Activated CD4-positive, alpha-beta memory T cell treated with anti-CD3 and anti-CD28 coated beads for 36 hours (primary cell): ENCODE measurements around the gene MAN2B2. TPM values are rescaled to one million over a fixed set of nuclear protein-coding genes. Genes with fewer than 3 reads are reported as not detected.
A peak's percentile ranks its signal among the peaks of the same experiment; 100 is the strongest.

Source experiments
- CTCF ChIA-PET: fragments of 350-600 bp; sonication (Branson Sonifier 250); formaldehyde crosslinking; loops from one replicate; lab custom pipeline; 2021; ENCODE audit warnings: antibody characterized with exemption, inconsistent platforms; lab: Charles Lee
- POLR2A ChIA-PET: fragments of 350-600 bp; sonication (Branson Sonifier 250); formaldehyde crosslinking; loops from one replicate; lab custom pipeline; 2021; ENCODE audit warnings: antibody characterized with exemption; lab: Charles Lee
- DNase-seq: peaks from one replicate; pipeline ENCODE4 v3.0.0-alpha.2; 2020
- H3K27ac Mint-ChIP-seq: one replicate; pipeline ENCODE4 v1.8.0; 2021; ENCODE audit warnings: mixed read lengths
- H3K27me3 Mint-ChIP-seq: one replicate; pipeline ENCODE4 v1.8.0; 2021; ENCODE audit warnings: mixed read lengths
- H3K36me3 Mint-ChIP-seq: one replicate; pipeline ENCODE4 v1.8.0; 2021; ENCODE audit warnings: mixed read lengths
- H3K4me1 Mint-ChIP-seq: one replicate; pipeline ENCODE4 v1.8.0; 2021; ENCODE audit warnings: low read depth, mixed read lengths
- H3K4me3 Mint-ChIP-seq: one replicate; pipeline ENCODE4 v1.8.0; 2021; ENCODE audit warnings: mild to moderate bottlenecking, mixed read lengths
- H3K9me3 Mint-ChIP-seq: one replicate; pipeline ENCODE4 v1.8.0; 2021; ENCODE audit warnings: mixed read lengths
- intact Hi-C: fragments of 100-400 bp; cut with micrococcal nuclease; formaldehyde crosslinking; loops from one replicate; pipeline ENCODE4 v1.15.1; 2023
- total RNA-seq, 2 experiments: library from RNA; stranded (reverse); gene quantifications; one replicate each; pipeline ENCODE4 v1.2.3, GENCODE V29; 2021

MAN2B2 gene
- 10 to 100 TPM; 16.5 to 18.0 TPM for total RNA-seq

DNA sequence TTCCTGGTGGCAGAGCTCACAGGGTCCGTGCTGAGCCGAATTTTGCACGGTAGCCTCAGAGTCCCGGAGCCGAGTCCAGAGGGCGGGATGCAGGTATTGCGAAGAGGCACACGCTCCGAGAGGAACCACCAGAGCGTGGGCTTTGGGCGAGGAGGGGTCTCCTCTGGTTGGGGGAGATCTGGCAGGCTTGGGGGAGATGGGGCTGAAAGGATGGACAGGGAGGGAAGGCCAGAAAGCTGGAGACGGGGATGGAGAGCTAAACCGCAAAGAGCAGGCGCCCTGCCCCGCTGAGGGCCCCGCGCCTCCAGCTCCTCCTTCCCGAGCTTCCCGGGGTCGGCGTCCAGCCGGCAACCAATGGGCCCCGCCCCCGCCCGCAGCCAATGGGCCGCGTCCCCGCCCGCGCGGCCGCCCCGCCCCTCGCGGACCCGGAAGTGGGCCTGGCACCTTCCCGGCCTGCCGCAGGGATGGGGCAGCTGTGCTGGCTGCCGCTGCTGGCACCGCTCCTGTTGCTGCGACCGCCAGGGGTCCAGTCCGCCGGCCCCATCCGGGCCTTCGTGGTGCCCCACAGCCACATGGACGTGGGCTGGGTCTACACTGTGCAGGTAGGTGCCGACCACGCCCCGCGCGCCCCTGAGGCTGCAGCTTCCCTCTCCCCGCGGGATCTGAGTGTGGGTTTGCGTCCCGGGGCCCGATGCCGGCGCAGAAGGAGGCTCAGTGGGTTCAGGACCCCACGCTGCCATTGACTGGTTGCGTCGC lies at the start of gene MAN2B2:
TSS of gene MAN2B2 (plus strand) at position 443 of the 756 bp plus-strand sequence. CDS start at position 465, 22 bp downstream.
- CTCF ChIA-PET: interaction anchor here (1.2 to 3.4 kb wide), 4 partner anchors 29 to 243 kb away, joined by 3 to 18 read pairs (median 4); no protein-coding TSS in a partner anchor

DNA sequence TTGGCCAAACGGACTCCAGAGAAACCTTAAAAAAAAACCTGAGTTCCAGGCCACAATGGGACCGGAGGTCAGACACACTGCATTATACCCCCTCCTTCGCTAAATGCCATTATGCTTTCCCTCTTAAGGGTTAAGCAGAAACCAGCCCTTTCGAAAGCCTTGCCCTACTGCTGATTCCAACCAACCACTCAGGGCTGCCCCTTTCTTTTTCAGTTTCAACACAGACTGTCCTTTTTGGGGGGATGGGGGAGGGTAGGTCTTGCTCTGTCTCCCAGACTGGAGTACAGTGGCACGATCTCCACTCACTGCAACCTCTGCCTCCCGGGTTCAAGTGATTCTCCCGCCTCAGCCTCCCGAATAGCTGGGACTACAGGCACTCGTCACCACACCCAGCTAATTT lies 49.5 kb upstream of the MAN2B2 start:
- Mint-ChIP-seq H3K9me3 (no peaks in the 10 kb centered on the region), H3K36me3 (no peaks in the 10 kb centered on the region), H3K27me3 (peaks cover 4% of the 10 kb centered on the region), H3K4me1 (no peaks in the 10 kb centered on the region), H3K27ac (no peak overlapping the region), H3K4me3 (no peak overlapping the region)
- no peak for DNase-seq
- ChIA-PET CTCF (no interaction called here), POLR2A (no interaction called here)
- intact Hi-C loops: no loop called here

More for the DNA sequence above, at the start of gene MAN2B2:
- Mint-ChIP-seq H3K27me3 (no peaks in the 10 kb centered on the region), H3K4me1 (peaks cover 6% of the 10 kb centered on the region), H3K36me3 (peaks cover 18% of the 10 kb centered on the region), H3K9me3 (peaks cover 7% of the 10 kb centered on the region), H3K27ac (peak within 1 kb of the TSS; percentile 73), H3K4me3 (peak within 1 kb of the TSS; percentile 80)
- intact Hi-C loops: loop anchor here (1.0 kb wide), 1 partner anchor 65 kb away; the partner anchor contains the start of gene MRFAP1
- POLR2A ChIA-PET: interaction anchor here (0.9 to 2.0 kb wide), 3 partner anchors 65 to 141 kb away, joined by 5 to 10 read pairs (median 5); partner anchors contain the start of genes BLOC1S4 and MRFAP1
- DNase-seq: peak; percentile 90

DNA sequence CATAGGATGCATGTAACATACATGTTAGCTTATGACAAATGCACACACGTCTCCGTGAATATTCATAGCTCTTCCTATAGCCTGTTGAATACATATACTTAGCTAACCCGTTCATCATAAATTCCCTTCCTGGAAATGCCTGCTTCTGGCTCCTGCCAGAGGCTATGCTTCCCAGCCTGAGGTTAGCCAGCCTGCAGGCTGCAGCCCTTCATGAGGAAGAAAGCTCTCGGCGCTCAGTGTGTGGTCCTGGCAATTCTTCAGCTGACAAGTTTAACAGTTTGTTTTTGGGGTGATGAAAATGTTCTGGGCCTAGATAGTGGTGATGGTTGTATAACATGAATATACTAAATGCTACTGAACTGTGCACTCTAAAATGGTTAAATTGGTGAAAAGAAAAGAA lies 48.8 kb upstream of the MAN2B2 start:
- Mint-ChIP-seq H3K9me3 (no peaks in the 10 kb centered on the region), H3K4me1 (no peaks in the 10 kb centered on the region), H3K4me3 (no peak overlapping the region), H3K27me3 (peaks cover 6% of the 10 kb centered on the region), H3K27ac (no peak overlapping the region), H3K36me3 (no peaks in the 10 kb centered on the region)
- POLR2A ChIA-PET: no interaction called here
- intact Hi-C loops: no loop called here
- CTCF ChIA-PET: no interaction called here
- no peak for DNase-seq

DNA sequence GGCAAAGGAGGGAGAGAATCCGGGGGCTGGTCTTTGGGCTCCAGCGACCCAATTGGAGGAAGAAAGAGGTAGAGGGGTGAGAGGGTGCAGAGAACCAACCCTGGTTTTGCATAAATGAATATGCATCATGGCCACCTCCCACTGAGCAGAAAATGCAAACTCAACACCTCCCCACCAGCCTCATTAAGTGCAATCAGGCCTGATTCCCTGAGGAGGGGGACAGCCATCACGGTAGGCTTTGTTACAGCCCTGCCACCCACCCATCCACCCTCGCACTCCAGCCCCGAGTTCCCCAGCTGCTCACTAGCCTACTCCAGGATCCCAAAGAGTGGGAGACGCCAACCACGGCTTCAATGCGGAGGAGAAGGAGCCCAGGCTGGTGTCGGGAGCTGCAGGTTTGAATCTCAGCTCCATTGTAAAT lies 48.3 kb upstream of the MAN2B2 start:
- no peak overlapping the region for H3K4me3 Mint-ChIP-seq
- no peak for DNase-seq
- ChIA-PET CTCF (no interaction called here), POLR2A (no interaction called here)
- H3K4me1 Mint-ChIP-seq: no peaks in the 10 kb centered on the region
- no peaks in the 10 kb centered on the region for H3K9me3 Mint-ChIP-seq
- no peaks in the 10 kb centered on the region for H3K36me3 Mint-ChIP-seq
- peaks cover 6% of the 10 kb centered on the region for H3K27me3 Mint-ChIP-seq
- no peak overlapping the region for H3K27ac Mint-ChIP-seq
- intact Hi-C loops: no loop called here

DNA sequence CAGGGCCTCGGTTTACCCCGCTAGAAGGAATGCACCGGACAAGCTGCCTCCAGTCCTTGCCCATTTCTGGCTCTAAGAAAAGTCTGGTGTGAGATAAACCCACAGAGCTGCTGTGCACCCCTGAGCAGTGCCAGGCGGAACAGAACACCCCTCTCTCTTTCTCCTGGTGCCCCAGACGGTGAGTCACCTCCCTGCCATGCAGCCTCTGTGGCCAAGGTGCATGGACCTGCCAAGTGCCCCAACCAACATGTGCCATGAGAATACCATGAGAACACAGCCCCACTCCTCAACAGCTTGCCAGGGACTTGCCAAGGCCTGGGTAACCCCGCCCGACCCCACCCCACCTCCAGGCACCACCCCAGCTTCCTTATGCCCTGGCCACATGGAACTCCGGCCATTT lies 47.7 kb upstream of the MAN2B2 start:
- no peak overlapping the region for H3K4me3 Mint-ChIP-seq
- intact Hi-C loops: no loop called here
- peaks cover 6% of the 10 kb centered on the region for H3K27me3 Mint-ChIP-seq
- H3K27ac Mint-ChIP-seq: no peak overlapping the region
- POLR2A ChIA-PET: no interaction called here
- no peaks in the 10 kb centered on the region for H3K9me3 Mint-ChIP-seq
- CTCF ChIA-PET: no interaction called here
- no peak for DNase-seq
- no peaks in the 10 kb centered on the region for H3K4me1 Mint-ChIP-seq
- H3K36me3 Mint-ChIP-seq: no peaks in the 10 kb centered on the region

DNA sequence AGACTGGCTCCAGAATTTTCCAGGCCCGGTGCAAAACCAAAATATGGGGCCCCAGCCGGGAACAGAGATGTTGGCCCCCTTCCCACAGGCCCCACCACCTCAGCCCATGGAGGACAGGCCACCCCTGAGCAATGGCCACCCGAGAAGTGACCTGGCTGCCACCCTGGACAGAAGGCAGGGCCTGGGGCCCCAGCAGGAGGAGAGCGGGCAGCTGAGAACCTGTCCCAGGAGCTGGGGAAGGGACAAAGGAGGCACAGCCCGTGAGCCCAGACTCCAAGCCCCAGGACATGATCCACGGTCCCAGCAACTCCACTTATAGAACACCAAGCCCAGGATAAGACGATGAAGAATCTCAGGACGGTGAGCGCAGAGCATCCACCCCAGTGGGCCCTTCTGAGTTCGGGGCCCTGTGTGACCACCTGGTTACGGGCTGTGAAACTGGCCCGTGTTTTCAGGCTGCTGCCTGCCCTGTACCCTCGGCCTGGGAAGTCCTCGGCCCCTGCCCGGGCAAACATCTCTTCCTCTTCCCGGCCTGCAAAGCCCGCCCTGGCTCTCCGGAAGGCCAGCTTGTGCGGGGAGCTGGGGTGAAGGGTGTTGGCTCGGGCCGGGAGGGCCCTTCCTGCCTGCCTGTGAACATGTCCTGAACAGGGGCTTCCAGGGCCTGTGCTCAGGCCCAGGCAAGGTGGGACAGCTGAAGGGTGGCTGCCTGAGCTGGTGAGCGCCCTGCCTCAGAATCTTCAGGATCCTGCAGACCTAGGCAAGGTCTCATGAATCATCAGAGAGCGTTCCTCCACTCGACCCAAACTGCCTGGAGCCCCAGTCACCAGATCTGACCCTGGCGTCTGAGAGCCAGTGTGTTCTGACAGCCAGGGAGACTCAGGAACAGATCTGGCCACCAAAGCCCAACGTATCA lies 47.0 kb upstream of the MAN2B2 start:
- no peak for DNase-seq
- Mint-ChIP-seq H3K9me3 (no peaks in the 10 kb centered on the region), H3K4me1 (no peaks in the 10 kb centered on the region), H3K27me3 (peaks cover 6% of the 10 kb centered on the region), H3K4me3 (no peak overlapping the region), H3K36me3 (no peaks in the 10 kb centered on the region), H3K27ac (no peak overlapping the region)
- ChIA-PET POLR2A (no interaction called here), CTCF (interaction anchor here (1.3 kb wide), 1 partner anchor 196 kb away, joined by 3 read pairs; no protein-coding TSS in a partner anchor)
- intact Hi-C loops: no loop called here

DNA sequence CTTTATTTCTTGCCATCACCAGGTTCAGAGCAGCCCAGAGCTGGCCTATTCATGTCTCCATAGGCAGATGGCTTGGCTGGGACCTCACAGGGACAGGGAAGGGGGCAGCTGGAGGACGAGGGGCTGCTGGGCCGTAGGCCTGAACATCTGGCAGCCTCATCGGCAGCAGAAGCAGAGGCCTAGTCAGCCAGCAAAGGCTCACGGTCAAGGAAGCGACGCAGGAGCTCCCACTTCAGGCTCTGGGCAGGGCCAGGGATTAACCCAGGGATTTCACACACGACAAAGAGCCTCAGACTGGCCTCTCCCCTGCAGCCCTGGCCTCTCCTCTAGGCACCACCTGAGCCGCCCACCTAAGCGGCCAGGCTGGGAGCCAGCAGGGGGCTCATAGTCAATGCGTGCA lies 46.0 kb upstream of the MAN2B2 start:
- POLR2A ChIA-PET: no interaction called here
- H3K4me3 Mint-ChIP-seq: no peak overlapping the region
- no peaks in the 10 kb centered on the region for H3K4me1 Mint-ChIP-seq
- no peaks in the 10 kb centered on the region for H3K36me3 Mint-ChIP-seq
- CTCF ChIA-PET: interaction anchor here (1.3 kb wide), 1 partner anchor 197 kb away, joined by 3 read pairs; no protein-coding TSS in a partner anchor
- intact Hi-C loops: no loop called here
- no peaks in the 10 kb centered on the region for H3K9me3 Mint-ChIP-seq
- no peak overlapping the region for H3K27ac Mint-ChIP-seq
- H3K27me3 Mint-ChIP-seq: peaks cover 6% of the 10 kb centered on the region
- DNase-seq: no peak

DNA sequence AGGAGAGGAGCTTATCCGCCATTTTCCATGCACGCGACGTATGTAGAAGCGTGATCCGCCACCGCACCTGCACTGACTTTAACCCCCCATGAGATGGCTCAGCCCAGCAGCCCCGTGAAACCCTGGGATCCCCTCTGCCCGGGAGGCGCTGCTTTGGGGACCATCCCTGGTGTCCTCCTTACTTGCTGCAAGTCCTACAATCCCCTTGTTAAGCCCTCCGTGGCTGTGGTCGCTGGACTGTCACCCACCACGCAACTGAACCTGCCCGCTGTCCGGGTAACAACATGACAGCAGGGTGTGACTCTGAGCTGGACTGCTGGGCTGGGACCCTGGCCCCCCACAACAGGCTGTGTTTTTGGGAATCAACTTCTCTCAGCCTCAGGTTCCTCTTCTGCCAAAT lies 44.7 kb upstream of the MAN2B2 start:
- CTCF ChIA-PET: no interaction called here
- H3K36me3 Mint-ChIP-seq: no peaks in the 10 kb centered on the region
- no peak overlapping the region for H3K4me3 Mint-ChIP-seq
- no peak for DNase-seq
- no peaks in the 10 kb centered on the region for H3K9me3 Mint-ChIP-seq
- intact Hi-C loops: no loop called here
- H3K4me1 Mint-ChIP-seq: no peaks in the 10 kb centered on the region
- H3K27ac Mint-ChIP-seq: no peak overlapping the region
- H3K27me3 Mint-ChIP-seq: peaks cover 6% of the 10 kb centered on the region
- POLR2A ChIA-PET: no interaction called here

DNA sequence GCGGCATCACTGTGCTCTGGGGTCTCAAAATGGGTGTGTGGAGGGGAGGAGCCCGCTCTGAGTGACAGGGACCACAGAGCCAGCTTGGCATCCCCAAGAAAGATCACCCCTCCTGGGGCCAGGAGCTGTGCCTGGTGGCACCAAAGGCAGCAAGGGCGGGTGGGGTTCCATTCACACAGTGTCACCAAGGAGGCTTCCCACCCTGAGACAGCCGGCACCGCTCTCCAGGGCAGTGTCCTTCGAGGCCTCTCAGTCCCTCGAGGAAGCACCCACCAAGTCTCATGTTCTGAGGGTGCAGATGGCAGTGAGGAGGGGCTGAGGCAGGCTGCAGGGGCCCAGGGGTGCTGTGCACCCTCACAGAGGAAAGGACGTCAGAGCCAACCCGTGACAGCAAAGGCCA lies 44.0 kb upstream of the MAN2B2 start:
- intact Hi-C loops: no loop called here
- Mint-ChIP-seq H3K4me1 (no peaks in the 10 kb centered on the region), H3K27ac (no peak overlapping the region), H3K4me3 (no peak overlapping the region), H3K9me3 (no peaks in the 10 kb centered on the region), H3K27me3 (peaks cover 6% of the 10 kb centered on the region), H3K36me3 (no peaks in the 10 kb centered on the region)
- ChIA-PET CTCF (no interaction called here), POLR2A (no interaction called here)
- DNase-seq: no peak

DNA sequence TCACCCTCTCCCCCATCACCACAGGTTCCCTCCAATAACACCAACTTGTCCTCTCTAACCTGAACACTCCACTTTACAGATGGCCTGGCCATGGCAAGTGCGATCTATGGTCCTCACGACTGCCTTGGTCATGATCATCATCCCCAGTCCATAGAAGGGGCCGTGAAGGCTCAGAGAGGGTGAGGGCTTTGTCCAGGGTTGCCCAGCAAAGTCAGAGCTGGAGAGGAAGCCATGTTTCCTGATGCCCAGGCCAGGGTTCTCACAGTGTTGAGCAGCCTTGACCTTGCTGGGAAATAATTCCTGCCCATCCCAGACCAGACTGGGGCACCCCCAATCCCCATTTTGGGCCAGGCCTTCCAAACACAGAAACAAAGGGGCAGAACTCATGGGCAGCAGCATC lies 42.9 kb upstream of the MAN2B2 start:
- H3K4me3 Mint-ChIP-seq: no peak overlapping the region
- intact Hi-C loops: no loop called here
- POLR2A ChIA-PET: no interaction called here
- H3K27me3 Mint-ChIP-seq: peaks cover 8% of the 10 kb centered on the region
- no peaks in the 10 kb centered on the region for H3K36me3 Mint-ChIP-seq
- no peak for DNase-seq
- H3K4me1 Mint-ChIP-seq: no peaks in the 10 kb centered on the region
- CTCF ChIA-PET: interaction anchor here (0.6 kb wide), 1 partner anchor 14 kb away, joined by 3 read pairs; no protein-coding TSS in a partner anchor
- H3K27ac Mint-ChIP-seq: no peak overlapping the region
- H3K9me3 Mint-ChIP-seq: no peaks in the 10 kb centered on the region

DNA sequence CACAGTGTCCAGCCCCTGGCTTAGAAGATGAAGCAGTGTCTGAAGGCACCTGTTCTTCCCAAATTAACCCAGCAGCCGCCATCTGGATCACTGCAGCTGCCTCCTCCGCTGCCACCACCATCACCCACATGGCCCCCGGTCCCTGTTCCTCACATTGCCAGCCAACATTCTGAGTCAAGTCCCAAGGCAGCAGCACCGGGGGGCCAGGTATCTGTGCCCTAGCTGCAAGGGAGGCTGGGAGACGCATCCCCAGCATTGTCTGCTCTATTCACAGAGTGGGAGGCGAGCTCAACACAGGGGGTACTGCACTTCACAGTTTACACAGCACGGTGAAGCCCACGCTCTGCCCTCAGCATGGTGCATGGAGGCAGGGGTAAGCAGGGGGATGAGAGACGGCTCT lies 42.3 kb upstream of the MAN2B2 start:
- intact Hi-C loops: no loop called here
- Mint-ChIP-seq H3K27ac (no peak overlapping the region), H3K4me1 (no peaks in the 10 kb centered on the region), H3K4me3 (no peak overlapping the region), H3K9me3 (no peaks in the 10 kb centered on the region), H3K27me3 (peaks cover 8% of the 10 kb centered on the region), H3K36me3 (no peaks in the 10 kb centered on the region)
- no peak for DNase-seq
- ChIA-PET CTCF (interaction anchor here (0.6 kb wide), 1 partner anchor 14 kb away, joined by 3 read pairs; no protein-coding TSS in a partner anchor), POLR2A (no interaction called here)

DNA sequence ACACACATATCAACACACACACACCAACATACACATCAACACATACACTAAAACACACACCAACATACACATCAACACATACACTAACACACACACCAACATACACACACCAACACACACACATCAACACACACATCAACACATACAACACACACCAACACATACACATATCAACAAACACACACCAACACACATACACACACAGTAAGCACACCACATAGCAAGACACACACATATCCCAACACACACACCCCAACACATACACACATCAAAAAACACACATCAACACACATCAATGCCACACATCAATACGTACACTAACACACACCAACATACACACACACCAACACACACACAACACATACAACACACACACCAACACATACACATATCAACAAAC lies 40.9 kb upstream of the MAN2B2 start:
- ChIA-PET CTCF (no interaction called here), POLR2A (no interaction called here)
- H3K27me3 Mint-ChIP-seq: peaks cover 13% of the 10 kb centered on the region
- H3K36me3 Mint-ChIP-seq: no peaks in the 10 kb centered on the region
- DNase-seq: no peak
- H3K27ac Mint-ChIP-seq: no peak overlapping the region
- intact Hi-C loops: no loop called here
- no peaks in the 10 kb centered on the region for H3K9me3 Mint-ChIP-seq
- H3K4me3 Mint-ChIP-seq: no peak overlapping the region
- no peaks in the 10 kb centered on the region for H3K4me1 Mint-ChIP-seq
